ENCODE results near the gene SLN.

SLN gene

DNA sequence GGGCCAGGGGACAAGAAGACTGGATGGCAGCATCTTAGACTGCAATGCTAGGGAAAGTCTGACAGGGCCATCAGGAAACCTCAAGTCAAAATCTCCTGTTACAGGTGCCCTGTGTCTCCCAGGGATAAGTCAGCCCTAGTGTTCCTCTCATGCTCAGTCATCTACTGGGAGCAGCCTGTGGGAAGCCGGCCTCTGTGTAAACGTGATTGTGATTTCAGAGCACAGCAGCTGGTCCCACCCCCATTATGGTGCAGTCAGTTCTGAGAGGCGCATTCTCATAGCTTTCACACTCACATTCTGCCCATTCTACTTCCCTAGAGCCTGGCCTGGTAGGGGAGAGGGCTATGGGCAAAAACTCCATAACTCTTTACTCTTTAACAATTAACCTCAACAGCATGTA is 7.2 kb upstream of the SLN start:
- DNase-seq: no peak

DNA sequence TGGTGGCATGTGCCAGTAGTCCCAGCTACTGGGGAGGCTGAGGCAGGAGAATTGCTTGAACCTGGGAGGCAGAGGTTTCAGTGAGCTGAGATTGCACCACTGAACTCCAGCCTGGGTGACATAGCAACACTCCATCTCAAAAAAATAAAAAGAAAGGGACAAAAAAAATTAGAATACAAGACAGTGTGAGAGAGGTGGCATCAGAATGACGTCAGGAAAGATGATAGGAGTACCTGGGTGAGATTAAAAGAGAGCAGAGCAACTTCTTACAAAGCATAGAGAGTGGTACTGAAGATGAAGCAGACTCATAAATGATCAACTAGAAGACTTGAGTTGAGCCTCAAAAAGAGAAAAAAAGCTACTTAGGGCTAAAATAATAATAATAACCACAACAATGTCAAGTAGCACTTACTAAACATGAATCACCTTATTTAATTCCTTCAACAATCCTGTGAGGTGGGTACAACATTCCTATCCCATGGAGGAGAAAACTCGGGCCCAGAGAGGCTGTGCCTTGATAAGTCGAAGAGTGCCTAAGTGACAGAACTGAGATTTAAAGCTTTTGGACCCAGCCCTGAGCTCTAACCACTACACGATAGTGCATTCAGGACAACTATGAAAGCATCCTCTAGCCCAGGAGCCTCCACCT is 5.2 kb upstream of the SLN start:
- no peak for DNase-seq

DNA sequence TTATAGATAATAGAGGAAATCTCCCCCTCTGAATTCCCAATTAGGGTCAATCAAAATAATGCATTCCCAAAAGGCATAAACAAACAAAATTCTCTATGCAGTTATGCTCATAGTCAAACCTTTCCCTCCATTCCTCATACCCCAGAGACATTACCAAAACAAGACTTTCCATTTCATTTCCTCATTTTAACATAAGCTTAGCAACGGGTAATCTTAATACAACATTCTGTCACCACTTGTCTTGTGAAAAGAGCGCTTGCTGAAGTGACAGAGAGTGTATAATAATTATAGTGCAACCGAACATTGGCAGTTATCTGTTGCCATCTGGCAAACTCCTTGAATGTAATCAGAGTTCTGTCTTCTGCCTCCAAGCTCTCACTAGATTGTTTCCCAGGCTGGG is 1.2 kb upstream of the SLN start:
- DNase-seq: no peak

DNA sequence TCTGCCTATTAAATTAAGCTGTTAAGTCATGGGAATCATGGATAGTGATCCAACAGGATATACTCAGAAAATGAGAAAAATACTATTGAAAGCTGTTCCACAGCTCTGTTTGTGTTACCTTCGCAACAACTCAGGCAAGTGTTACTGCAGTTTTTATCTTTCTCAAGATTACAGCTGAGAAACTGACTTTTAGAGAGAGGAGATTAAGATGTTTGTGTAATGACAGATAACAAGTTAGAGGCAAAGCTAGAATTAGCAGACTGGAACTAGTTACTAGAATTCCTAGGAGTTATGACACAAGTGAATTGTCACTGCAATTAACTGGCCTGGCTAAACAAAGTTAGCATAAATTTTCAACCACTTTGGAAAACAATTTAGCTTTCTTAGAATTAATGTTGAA is 1.6 kb downstream of the SLN start:
- DNase-seq: no peak

DNA sequence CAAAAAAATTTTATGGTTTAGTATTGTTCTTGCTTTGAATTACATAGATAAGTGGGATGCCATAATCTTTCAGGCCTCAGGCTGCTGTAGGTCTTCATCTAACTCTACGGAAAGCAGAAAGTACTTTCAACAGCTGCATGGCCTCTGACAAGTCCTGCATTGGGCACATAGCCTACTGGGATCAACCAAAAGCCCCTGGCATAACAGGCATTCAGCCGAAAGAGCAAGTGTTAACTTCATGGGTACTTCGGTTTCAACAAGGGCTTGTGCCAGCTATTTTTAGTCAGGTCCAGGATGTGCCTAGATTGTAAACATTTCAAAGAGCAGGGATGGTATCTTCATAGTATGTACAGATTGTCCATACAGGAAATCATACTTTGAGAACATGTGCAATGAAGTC is 3.1 kb downstream of the SLN start:
- no peak for DNase-seq

DNA sequence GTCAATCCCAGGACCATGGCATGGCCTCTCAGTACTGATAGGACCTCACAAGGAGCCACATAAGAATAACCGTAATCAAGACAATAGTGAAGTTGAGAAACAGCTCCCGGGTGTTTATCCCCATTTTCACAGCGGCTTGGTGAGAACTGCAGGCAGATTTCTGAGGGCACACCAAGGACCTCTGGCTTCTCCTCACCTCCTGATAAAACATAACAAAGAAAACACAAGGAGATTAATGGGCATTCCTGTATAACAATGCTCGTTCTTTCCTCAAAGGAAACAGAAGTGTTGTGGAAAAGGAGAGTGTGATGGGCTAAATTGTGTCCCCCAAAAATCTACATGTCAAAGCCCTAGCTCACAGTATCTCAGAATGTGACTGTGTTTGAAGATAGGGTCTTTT is 4.0 kb downstream of the SLN start:
- DNase-seq: no peak

DNA sequence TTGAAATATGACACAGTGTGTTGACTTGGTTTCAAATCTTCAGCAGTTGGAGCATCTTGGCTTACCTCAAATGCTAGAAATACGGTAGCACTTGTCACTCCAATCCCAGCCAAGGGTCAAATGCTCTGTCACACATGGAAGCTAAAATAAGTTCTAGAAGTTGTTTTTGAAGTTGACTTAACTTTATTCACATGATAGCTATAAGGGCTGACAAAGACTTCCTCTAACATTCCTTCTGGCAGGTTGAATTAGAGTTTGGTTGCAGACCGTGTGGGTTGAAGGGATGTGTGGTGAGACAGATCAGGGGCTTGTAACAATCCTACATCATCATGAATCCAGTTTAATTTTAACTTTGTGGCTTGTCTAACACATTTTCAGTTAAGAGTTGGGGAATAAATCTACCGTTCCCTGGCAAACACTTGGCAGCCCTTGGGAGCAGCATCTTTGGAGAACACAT is 4.6 kb downstream of the SLN start:
- DNase-seq: no peak

DNA sequence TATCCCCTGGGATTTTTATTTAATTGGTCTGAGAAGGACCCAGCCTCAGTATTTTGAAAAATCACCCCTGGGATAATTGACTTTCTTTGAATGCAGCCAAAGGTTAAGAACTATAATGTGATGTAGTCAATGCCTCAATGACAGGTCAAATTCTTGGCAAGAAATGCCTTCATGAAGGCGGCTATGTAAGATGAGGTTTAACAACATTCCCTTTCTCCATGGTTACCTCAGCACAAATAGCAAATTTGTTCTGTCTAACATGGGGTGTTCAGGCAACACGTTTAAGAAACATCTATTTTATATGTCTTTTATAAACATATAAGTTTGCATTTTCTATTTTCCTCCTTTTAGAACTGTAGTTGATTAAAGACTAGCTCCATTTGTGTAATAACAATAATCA is 5.3 kb downstream of the SLN start:
- no peak for DNase-seq

DNA sequence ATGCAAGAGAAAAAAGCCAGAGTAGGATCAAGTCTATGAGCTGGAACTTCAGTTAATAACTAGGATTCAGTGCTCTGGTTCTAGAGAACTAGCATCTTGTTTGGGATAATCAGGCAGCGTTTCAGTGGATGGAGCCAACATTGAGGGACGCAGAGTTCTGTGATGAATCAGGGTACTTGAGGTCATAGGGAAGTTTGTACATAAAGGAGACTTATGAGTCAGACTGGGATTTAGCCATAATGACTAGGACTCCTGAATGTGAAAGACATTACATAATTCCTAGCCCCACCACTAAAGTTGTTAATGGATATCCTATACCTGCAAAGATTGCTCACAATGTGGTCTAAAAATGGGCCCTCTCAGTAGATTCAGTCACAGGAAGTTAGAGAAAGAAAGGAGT is 6.8 kb downstream of the SLN start:
- DNase-seq: no peak

DNA sequence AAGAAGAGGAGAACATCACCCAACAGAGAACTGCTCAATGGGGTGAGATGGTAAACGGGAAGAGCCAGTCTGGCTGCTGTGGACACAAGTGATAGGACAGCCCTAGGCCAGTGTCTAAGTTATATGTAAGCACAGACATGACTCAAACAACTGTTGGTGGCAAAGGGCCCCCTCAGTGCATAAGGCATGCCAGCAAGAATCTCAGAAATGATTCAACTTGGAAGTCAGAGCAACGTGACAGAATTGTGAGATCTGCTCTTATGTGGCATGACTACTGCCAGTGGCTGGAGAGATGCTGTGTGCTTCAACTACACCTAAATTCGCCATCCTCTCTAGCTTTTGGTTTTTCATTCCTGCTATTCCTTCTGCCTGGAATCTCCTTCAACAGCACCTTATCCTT is 7.4 kb downstream of the SLN start:
- no peak for DNase-seq

DNA sequence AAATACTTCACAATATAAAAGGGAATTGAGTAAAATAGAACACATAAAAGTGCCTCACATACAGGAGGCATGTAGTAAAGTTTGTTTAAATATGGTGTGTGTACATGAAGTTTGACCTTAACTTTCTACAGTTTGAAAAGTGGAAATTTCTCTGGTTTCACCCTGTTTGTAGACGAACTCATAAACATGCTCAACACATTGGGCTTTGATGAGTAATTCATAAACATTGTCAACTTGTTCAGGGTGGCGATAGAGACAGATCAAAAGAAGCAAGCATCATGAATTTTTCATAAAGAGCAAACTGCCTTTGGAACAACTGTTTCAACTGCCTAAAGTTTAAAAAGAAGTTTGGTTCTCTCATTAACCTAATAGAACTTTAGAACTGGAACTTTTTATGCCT is 9.1 kb downstream of the SLN start:
- DNase-seq: no peak

DNA sequence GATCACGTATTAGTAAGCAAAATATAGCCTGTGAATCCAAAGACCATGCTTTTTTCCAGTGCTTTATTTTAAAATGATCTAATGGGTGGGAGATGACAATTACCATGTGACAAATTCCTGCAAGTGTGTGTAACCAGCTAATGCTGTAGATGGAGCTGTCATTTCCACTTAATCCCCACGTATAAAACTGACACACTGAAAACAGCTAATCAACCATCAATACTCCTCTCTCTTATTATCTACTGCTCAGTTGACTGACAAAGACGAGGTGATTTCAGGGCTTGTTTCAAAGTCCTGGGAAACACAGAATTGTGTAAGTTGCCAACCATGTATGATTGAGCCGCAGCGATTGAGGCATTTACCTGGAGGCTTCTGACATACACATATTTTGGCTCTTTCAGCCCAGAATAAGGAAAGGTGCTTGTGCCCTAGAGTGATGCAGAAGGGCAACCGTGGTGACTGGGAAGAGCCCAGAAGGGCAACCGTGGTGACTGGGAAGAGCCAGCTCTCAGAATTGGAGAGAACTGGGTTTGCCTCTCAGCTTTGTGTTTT is 9.7 kb downstream of the SLN start:
- DNase-seq: no peak

DNA sequence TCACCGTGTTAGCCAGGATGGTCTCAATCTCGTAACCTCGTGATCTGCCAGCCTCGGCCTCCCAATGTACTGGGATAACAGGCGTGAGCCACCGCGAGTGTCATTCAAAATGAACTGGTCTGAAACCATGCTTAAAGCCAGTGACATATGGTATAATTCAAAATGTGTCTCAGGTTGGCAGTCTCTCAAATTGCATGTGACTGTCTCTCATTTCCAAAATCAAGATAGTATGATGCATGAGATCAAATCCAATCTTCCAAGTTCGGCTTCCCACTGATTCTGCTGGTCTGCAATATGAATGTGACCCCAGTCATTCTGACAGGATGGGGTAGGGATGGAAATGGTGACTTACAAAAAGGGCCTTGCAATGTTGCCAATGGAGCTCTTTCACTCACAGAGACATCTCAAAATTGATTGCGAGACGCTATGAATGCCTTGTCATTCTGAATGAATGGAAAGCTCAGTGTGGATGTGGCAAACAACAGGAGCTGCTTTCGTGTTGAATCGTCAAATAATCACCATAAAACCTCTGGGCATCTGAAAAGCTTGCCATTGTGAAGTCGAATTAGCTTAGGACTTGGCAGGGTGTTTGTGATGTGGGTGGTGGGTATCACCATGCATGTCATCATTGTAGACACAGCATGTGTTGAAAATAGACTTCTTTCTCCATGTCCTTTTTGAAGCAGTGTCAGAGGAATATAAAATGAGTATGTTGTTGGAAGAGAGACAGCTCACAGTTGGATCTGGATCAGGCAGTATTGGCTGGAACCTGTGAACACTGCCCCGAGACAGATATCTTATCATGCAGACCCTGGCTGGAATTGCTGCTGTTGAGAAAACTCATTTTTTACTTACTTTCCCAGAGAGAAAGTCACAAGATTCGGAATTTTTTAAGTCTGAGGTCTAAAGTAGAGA is 12.2 kb downstream of the SLN start:
- no peak for DNase-seq

DNA sequence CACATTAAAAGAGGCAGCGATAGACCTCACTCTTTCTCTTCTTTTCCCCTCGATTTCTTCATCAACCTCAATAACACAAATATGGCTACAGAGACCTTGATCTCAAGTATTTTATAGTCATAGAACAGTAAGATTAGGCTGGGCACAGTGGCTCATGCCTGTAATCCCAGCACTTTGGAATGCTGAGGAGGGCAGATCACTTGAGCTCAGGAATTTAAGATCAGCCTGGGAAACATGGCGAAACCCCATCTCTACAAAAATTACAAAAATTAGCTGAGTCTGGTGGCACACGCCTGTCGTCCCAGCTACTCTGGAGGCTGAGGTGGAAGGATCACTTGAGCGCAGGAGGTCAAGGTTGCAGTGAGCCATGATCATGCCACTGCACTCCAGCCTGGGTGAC is 14.6 kb downstream of the SLN start:
- DNase-seq: no peak

DNA sequence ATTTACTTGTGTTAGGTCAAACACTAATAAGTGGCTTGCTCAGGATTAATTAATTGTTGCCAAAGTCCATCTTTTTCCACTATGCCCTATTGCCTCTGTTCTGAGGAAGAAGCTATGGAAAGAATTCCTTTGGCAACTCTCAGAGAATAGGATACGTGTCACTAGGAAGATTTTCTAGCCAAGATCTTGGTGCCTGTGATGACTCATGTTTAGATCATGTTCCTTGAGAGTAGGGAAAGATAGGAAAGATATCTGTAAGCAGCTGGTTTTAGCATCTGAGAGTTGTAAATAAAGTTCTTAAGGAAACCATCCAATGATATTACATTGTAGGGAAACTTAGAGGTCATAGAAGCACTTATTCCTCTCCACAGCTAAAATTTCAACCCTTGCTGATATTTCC is 15.7 kb downstream of the SLN start:
- no peak for DNase-seq

DNA sequence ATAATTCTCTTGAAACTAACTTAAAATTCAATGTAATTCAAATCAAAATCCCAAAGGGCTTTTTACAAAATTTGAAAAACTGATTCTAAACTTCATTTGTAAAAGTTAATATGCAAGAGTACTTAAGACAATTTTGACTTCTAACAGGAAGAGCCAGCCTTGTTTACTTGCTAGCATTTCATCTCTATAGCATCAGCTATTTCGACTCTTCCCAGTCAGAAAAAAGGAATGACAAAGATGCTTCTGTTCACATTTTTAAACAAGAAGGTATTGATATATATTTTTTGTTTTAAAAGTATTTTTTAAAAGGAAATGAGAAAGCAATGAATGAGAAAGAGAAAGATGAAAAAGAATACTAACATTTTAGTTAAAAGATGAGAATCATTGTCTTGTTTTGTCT is 16.4 kb downstream of the SLN start:
- no peak for DNase-seq

DNA sequence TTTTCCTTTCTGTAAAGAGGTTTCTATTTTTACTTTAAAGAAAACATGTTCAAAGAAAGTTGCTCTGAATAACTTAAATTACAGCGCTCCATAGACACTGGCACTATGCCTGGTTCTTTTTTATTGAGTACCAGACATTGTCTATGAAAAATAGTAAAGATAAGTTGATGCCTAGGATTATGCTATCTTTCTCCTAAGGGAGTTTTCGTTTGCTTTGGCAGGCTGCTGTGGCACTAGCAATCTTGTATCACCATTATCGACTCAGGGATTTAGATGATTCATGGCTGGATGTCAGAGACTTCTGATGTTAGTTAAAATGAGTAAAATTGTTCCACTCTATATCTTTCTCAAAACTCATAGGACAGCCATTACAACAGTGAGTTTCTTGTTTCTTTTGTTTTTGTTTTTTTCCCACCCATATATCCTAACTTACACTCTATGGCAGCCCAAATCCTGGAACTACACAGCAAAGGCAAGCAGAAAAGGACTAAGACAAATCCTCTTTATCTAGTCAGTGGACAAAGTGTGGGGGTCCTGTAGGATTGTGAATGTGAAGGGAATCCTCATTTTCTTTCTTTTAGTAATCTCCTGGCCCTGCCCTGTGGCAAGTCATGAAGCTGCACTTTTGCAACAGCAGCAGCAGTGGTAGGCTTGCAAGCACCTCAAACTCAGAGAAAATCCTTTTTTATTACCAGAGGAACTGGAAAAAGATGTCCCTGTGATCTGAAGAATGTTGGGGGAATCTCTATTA is 20.7 kb downstream of the SLN start:
- DNase-seq: no peak

DNA sequence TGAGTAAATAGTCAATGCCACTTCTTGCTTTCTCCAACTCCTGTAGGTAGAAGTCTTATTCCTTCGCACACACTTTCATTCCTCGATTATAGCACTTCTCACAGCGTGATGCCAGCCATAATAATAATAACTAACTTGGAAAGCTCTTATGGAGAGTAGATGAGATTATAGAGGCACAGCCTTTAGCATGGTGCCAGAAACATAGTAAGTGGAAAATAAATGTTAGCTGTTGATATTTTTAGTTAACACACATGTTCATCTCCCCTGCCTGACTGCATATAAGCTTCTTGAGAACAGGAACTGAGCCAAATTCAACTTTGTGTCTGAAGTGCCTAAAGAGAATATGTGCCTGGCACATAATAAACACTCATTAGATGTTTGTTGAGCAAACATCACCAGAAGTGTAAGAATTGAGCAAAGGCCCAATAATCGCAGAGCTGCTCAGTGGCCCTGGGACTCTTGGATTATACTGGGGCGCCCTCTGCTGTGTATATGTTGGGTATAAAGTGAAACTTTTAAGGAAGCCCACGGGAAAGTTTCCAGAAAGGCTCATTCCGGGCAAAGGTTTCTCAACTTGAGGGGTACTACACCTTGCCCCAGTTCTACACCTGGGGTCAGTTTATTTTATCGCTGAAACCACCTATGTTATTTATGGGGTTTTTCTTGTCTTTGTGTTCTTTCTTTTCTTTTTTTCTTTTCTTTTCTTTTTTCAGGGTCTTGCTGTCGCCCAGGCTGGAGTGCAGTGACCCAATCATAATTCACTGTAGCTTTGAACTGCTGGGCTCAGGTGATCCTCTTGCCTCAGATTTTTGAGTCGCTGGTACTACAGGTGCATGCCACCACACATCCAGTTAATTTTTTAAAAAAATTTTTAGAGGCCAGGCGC is 22.3 kb downstream of the SLN start:
- DNase-seq: peak; percentile 69

DNA sequence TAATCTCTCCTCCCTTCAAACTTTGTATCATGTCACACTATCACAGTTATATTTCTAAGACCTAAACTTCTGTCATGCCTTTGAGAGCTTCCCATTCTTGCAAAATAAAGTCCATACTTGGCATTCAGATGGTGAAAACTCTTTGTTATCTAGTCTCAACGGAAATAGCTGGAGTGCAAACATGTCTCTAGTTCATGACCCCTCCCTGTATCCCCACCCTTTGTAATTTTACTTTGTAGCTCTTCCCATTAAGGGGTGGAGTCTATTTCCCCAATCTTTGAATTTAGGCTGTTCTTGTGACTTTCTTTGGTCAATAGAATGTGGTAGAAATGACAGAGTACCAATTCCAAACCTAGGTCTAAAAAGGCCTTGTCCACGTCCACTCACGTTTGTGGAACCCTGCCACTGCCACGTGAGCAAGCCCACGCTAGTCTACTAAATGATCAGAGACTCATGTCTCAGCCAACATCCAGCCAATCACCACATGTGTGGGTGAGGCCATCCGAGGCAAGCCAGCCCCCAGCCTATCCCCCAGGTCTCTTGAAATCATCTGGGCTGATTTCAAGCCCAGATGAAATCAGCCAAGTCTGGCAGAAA is 23.4 kb downstream of the SLN start:
- no peak for DNase-seq

DNA sequence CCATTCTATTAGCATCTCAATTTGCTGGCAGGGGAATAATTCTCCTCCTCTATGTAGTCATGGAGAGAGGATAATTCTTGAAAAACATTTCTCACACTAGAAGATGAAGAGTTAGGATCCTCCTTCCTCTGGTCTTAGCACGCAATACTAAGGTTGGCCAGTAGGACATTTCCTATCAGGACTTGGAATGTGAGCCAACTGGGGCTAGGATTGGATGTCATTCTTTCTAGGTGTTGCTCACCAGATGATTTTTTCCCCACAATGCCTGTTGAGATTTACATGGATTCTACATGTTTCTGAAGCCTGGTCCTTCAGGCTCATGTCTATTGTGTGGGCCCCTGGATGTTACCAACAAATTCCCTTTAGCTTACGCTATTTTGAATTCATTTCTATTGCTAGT is 28.0 kb downstream of the SLN start:
- DNase-seq: no peak

DNA sequence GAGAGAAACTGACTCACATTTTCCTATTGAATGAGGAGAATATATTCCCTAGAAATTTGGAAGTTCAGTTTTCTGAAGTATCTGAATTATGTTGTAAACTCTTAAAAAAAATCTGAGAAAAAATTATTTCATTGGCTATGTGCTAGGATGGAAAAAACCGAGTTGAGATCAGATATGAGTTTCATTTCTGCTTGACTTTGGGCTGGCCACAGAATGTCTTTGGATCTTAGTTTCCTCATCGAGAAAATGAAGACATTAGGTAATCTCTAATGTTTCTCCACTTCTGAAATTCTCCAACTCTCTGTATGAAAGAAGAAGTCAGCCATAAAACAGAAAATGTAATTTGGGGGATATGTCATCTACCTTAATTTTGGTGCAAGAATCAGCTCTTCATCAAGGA is 28.8 kb downstream of the SLN start:
- DNase-seq: no peak

DNA sequence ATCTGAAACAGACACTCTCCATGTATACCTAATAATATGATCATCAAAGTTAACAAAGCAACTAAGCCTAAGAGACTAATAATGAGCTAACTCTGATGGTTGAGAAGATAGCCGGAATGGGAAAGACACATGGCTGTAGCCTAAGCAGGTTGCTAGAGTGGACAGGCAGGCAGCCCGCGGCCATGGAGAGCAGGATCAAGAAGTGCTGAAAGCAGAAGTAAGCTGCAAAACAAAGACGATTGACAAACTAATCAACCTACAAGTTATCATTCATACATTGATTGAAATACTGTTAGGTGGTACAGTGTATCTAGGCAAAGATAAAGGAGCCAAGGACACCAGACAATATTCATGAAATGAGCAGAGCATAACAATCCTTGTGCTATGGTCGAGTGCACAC is 29.3 kb downstream of the SLN start:
- no peak for DNase-seq

Measured in activated CD8-positive, alpha-beta memory T cell treated with anti-CD3 and anti-CD28 coated beads, Interleukin-2, amount 50 U/mL, for 48 hours (primary cell).